ENCODE results near the gene SMARCA4. TPM values are rescaled to one million over a fixed set of nuclear protein-coding genes. Genes with fewer than 3 reads are reported as not detected.

SMARCA4 gene
- total RNA-seq, 2 experiments from 2014 or later = 107 to 114 TPM

DNA sequence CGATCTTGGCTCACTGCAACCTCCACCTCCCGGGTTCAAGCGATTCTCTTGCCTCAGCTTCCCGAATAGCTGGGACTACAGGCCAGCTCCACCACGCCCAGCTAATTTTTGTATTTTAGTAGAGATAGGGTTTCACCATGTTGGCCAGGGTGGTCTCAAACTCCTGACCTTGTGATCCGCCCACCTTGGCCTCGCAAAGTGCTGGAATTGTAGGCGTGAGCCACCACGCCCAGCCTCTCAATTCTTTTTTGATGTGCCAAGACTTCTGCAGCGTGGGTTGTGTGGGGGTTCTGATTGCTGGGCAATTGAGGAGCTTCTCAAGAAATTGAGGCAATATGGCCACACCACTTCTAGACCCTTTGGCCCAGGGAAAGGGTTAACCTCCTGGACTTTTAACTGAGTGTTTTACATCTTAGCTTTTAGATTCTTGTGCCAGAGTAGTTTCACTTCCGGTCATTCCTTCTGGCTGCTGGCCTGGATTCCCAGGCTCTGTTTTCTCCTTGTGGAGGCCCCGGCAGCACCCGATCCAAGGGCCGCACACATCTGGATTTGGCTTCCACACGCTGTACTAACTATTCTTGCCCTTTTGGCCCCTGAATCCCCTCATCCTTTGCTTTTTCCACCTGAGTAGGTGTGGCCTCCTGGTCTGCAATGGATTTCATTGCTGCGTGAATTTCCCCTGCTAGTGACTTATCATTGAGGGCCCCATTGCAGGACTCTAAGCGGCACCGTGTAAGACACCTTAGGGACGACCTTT lies 14.7 kb downstream of the SMARCA4 start:
- CTCF ChIA-PET = interaction anchor here (0.6 to 0.7 kb wide), 2 partner anchors 17 to 126 kb away, joined by 3 read pairs; no protein-coding TSS in a partner anchor
- Mint-ChIP-seq H3K4me1 (peaks cover 24% of the 10 kb centered on the region), H3K27ac (no peak overlapping the region)

DNA sequence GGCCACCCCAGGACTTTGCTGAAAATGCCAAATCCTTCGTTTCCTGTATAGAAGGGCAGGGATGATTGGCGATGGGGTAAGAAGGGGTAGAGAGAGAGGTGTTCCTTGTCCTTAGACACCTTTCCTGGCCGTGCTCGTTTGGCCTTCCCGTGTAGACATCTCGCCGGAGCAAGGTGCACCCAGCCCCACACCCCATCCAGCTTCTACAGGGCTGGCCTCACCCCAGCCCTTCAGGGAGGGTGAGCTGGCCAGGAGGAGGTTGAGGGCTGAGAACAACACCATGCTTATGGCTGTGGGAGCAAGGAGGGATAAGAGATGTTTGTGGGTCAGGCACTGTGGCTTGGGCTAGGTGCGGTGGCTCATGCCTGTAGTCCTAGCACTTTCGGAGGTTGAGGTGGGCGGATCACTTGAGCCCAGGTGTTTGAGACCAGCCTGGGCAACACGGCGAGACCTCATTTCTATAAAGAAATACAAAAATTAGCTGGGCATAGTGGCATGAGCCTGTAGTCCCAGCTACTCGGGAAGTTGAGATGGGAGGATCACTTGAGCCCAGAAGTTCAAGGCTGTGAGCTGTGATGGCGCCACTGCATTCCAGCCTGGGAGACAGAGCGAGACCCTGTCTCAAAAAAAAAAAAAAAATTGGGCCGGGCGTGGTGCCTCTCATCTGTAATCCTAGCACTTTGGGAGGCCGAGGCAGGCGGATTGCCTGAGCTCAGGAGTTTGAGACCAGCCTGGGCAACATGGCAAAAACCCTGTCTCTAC lies 15.5 kb downstream of the SMARCA4 start:
- DNase-seq = no peak
- H3K4me1 Mint-ChIP-seq = peaks cover 22% of the 10 kb centered on the region
- H3K27ac Mint-ChIP-seq = no peak overlapping the region
- no peaks in the 10 kb centered on the region for H3K9me3 Mint-ChIP-seq (ENCODE audit: low read depth)
- no peak overlapping the region for H3K4me3 Mint-ChIP-seq
- CTCF ChIA-PET = no interaction called here
- no peaks in the 10 kb centered on the region for H3K36me3 Mint-ChIP-seq
- no peak for ATAC-seq
- H3K27me3 Mint-ChIP-seq = no peaks in the 10 kb centered on the region

More for the DNA sequence above, 14.7 kb downstream of the SMARCA4 start:
- H3K36me3 Mint-ChIP-seq = no peaks in the 10 kb centered on the region
- no peaks in the 10 kb centered on the region for H3K9me3 Mint-ChIP-seq (ENCODE audit: low read depth)
- no peaks in the 10 kb centered on the region for H3K27me3 Mint-ChIP-seq
- ATAC-seq (no peak), DNase-seq (no peak)
- H3K4me3 Mint-ChIP-seq = no peak overlapping the region

DNA sequence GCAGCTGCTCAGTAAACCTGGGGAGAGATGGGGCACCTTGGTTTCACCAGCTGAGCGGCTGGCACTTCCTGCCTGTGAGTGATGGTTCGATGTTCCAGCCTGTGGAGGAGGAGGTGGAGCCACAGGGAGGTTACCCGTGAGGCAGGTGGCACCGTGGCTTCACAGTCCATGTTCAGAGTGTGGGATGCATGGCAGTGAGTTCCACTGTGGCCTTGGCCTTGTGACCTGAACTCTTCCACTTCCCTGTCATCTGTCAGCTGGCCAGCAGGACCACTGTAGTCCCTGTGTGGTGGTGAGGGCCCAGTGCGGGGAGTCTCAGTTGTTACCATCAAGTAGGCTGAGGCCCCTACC lies 16.9 kb downstream of the SMARCA4 start:
- no peaks in the 10 kb centered on the region for H3K27me3 Mint-ChIP-seq
- peaks cover 22% of the 10 kb centered on the region for H3K4me1 Mint-ChIP-seq
- DNase-seq = no peak
- no peaks in the 10 kb centered on the region for H3K36me3 Mint-ChIP-seq
- H3K27ac Mint-ChIP-seq = no peak overlapping the region
- H3K4me3 Mint-ChIP-seq = no peak overlapping the region
- H3K9me3 Mint-ChIP-seq (ENCODE audit: low read depth) = no peaks in the 10 kb centered on the region
- CTCF ChIA-PET = no interaction called here
- ATAC-seq = no peak

DNA sequence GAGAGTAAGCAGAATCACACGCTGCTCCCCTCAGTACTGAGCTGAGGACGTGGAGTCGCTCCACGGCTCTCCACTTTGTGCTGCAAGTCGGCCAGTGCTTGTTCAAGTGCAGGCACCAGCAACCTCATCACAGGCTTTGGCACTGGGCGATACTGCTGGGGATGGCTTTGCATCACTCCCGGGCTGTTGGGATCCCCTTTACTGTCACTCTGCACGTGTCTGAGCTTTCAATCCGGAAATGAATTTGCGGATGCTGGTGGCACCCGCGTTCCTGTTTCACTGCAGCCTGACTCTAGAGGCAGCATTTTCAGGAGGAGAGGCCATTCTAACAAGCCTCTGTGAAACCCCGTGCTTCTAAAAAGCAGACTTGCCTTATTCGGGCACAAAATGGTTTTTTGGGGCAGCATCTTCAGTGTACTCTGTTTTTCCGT lies 19.1 kb downstream of the SMARCA4 start:
- ATAC-seq = peak; percentile 77
- Mint-ChIP-seq H3K36me3 (no peaks in the 10 kb centered on the region), H3K27me3 (no peaks in the 10 kb centered on the region), H3K9me3 (ENCODE audit: low read depth) (no peaks in the 10 kb centered on the region), H3K27ac (no peak overlapping the region), H3K4me1 (peaks cover 16% of the 10 kb centered on the region), H3K4me3 (no peak overlapping the region)
- DNase-seq = peak; percentile 51
- CTCF ChIA-PET = interaction anchor here (0.7 to 1.5 kb wide), 3 partner anchors 16 to 38 kb away, joined by 3 to 8 read pairs (median 4); no protein-coding TSS in a partner anchor

DNA sequence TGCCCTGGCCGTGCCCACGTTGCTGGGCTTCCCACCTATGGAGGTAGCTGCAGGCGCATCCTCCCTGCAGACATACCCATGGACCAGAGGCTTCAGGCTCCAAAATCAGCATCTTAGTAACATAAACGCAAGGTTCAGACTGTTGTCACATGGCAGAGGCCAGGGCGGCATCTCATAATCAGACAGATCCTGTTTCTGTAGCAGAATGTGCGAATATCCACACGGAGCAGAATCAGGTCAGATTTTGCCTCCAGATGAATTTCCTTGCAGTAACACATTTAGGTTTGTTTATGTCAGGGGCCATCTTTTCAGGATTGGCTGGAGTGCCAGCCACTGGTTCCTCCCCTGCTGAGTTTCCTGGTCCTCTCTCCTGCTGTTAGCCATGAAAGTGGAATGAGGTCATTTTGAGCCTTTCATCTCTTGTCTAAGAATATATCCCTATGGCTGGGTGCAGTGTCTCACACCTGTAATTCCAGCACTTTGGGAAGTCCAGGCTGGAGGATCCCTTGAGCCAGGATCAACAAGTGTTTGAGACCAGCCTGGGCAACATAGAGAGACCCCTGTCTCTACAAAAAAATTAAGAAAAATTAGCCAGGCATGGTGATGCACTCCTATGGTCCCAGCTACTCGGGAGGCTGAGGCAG lies 20.5 kb downstream of the SMARCA4 start:
- CTCF ChIA-PET = interaction anchor here (1.1 kb wide), 1 partner anchor 39 kb away, joined by 4 read pairs; no protein-coding TSS in a partner anchor

DNA sequence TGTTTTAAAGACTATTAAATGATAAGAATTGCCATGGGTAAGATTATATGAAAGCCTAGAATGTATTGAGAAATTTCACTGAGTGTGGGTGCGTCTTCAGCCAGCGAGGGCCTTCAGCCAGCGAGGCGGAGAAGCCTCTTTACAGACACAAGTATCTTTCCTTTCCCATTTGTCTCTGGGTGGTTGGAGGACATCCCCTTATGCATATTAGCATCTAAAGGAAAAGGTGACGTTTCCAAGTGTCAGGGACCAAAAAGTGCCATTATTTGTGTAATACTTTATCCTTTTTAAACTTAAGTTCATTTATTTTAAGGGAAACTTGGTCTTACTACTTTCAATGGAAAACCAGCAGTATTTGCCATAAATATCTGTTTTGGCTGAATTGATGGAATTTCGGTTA lies 22.2 kb downstream of the SMARCA4 start:
- CTCF ChIA-PET = no interaction called here
- Mint-ChIP-seq H3K9me3 (ENCODE audit: low read depth) (no peaks in the 10 kb centered on the region), H3K4me1 (peaks cover 11% of the 10 kb centered on the region), H3K36me3 (peaks cover 2% of the 10 kb centered on the region), H3K27me3 (no peaks in the 10 kb centered on the region), H3K27ac (no peak overlapping the region), H3K4me3 (no peak overlapping the region)
- ATAC-seq = no peak
- no peak for DNase-seq

More for the DNA sequence above, 20.5 kb downstream of the SMARCA4 start:
- no peak for ATAC-seq
- Mint-ChIP-seq H3K4me3 (no peak overlapping the region), H3K27me3 (no peaks in the 10 kb centered on the region), H3K9me3 (ENCODE audit: low read depth) (no peaks in the 10 kb centered on the region), H3K4me1 (peaks cover 16% of the 10 kb centered on the region), H3K27ac (no peak overlapping the region), H3K36me3 (no peaks in the 10 kb centered on the region)
- DNase-seq = no peak

DNA sequence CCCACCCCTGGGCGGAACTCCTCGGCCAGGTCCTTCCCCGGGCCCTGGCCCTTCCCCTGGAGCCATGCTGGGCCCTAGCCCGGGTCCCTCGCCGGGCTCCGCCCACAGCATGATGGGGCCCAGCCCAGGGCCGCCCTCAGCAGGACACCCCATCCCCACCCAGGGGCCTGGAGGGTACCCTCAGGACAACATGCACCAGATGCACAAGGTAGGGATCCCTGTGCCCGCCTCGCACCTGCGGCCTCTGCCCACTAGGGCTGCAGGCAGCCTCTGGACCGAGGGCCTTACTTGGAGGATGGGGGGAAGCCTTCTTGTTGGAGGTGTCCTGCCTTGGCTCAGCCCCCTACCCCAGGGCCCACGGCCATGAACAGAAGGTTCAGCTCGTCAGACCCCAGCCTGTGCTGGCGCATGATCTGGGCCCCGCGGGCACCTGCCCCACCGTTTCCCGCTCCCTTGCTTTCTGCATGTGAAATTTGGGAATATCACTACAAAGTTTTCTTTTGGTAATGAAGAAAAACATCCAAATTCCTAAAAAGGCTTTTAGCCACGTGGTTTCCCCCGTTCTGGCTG lies 23.4 kb downstream of the SMARCA4 start:
- ATAC-seq (no peak), DNase-seq (no peak)
- no peaks in the 10 kb centered on the region for H3K9me3 Mint-ChIP-seq (ENCODE audit: low read depth)
- peaks cover 6% of the 10 kb centered on the region for H3K36me3 Mint-ChIP-seq
- no peaks in the 10 kb centered on the region for H3K27me3 Mint-ChIP-seq
- no peak overlapping the region for H3K27ac Mint-ChIP-seq
- no peak overlapping the region for H3K4me3 Mint-ChIP-seq
- H3K4me1 Mint-ChIP-seq = peaks cover 7% of the 10 kb centered on the region
- CTCF ChIA-PET = interaction anchor here (0.8 kb wide), 1 partner anchor 51 kb away, joined by 3 read pairs; no protein-coding TSS in a partner anchor

DNA sequence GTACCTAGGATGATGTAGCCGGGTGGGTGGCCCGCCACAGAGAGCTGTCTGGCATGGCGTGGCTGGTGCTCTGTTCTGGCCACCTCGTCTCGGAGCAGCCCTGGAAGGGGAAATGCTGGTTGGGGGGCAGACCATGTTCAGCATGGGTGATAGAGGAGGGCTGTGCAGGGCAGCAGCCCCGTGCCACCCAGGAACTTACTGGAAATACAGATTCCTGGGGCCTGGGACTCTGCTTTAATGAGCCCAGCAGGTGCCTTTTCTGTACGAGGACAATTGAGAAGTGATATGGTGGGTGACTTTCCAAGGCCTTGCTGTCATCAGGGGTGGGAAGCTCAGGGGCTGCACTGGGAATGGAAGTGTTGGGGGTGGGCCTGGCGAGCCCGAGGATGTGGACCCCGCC lies 24.7 kb downstream of the SMARCA4 start:
- H3K36me3 Mint-ChIP-seq = peaks cover 6% of the 10 kb centered on the region
- no peak overlapping the region for H3K4me3 Mint-ChIP-seq
- DNase-seq = no peak
- H3K27me3 Mint-ChIP-seq = no peaks in the 10 kb centered on the region
- H3K27ac Mint-ChIP-seq = no peak overlapping the region
- no peaks in the 10 kb centered on the region for H3K9me3 Mint-ChIP-seq (ENCODE audit: low read depth)
- ATAC-seq = no peak
- no peaks in the 10 kb centered on the region for H3K4me1 Mint-ChIP-seq
- CTCF ChIA-PET = no interaction called here

DNA sequence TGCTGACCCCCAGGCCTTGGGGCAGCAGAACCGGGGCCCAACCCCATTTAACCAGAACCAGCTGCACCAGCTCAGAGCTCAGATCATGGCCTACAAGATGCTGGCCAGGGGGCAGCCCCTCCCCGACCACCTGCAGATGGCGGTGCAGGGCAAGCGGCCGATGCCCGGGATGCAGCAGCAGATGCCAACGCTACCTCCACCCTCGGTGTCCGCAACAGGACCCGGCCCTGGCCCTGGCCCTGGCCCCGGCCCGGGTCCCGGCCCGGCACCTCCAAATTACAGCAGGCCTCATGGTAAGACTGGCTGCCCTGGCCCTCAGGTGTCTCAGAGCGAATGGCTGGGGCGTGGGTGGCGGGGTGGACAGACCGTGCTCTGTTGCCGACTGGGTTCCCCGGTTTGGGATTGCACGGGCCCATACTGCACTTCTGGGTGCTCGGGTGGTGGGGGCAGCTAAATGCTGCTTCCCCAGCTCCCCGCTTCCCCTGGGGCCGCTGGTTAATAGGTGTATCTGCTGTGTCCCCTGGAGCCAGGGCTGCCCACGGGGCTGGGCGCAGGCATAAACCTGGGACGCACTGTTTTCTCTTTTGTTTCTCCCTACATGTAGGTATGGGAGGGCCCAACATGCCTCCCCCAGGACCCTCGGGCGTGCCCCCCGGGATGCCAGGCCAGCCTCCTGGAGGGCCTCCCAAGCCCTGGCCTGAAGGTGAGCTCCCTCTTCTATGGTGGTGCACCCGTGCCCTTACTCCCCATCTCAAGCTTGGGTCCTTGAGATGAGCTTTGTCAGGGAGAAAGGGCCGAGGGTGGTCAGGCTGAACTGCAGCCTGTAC lies 25.7 kb downstream of the SMARCA4 start:
- Mint-ChIP-seq H3K27ac (no peak overlapping the region), H3K4me3 (no peak overlapping the region), H3K36me3 (peaks cover 9% of the 10 kb centered on the region), H3K4me1 (peaks cover 3% of the 10 kb centered on the region), H3K27me3 (no peaks in the 10 kb centered on the region), H3K9me3 (ENCODE audit: low read depth) (no peaks in the 10 kb centered on the region)
- CTCF ChIA-PET = interaction anchor here (0.6 kb wide), 1 partner anchor 81 kb away, joined by 3 read pairs; no protein-coding TSS in a partner anchor
- ATAC-seq (no peak), DNase-seq (no peak)

DNA sequence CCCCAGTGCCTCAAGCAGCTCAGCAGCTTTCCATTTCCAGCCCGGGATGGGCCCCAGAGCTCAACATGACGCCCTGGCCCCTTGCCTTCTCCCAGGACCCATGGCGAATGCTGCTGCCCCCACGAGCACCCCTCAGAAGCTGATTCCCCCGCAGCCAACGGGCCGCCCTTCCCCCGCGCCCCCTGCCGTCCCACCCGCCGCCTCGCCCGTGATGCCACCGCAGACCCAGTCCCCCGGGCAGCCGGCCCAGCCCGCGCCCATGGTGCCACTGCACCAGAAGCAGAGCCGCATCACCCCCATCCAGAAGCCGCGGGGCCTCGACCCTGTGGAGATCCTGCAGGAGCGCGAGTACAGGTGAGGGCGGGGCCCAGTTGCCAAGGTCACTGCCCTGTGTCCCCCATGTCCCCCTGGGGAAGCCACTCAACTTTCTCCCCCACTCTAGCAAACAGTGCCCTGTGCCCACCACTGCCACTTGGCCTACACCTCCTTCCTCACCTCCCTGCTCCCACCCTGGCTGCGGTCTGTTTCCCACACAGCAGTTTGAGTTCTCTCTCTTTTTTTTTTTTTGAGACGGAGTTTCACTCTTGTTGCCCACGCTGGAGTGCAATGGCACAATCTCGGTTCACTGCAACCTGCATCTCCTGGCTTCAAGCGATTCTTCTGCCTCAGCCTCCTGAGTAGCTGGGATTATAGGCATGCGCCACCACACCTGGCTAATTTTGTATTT lies 26.9 kb downstream of the SMARCA4 start:
- Mint-ChIP-seq H3K9me3 (ENCODE audit: low read depth) (no peaks in the 10 kb centered on the region), H3K36me3 (peaks cover 11% of the 10 kb centered on the region), H3K4me3 (no peak overlapping the region), H3K27me3 (no peaks in the 10 kb centered on the region), H3K27ac (no peak overlapping the region), H3K4me1 (peaks cover 4% of the 10 kb centered on the region)
- CTCF ChIA-PET = no interaction called here
- ATAC-seq = no peak
- no peak for DNase-seq

DNA sequence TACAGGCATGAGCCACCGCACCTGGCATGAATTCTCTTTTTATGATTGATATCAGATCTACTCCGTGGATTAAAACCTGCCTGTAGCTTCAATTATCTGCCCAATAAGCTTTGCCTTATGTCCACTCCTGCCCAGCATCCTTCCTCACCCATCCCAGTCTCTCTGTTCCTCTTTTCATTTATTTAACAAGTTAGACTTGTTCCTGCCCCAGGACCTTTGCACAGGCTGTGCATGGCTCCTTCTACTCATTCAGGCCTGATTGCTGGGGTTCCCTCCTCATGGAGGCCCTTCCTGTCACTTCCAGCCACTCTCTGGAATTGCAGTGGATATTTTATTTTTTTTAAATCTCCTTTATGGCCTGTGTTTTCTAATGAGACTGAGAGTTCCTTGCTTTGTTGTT lies 27.6 kb downstream of the SMARCA4 start:
- H3K36me3 Mint-ChIP-seq = peaks cover 14% of the 10 kb centered on the region
- CTCF ChIA-PET = no interaction called here
- no peaks in the 10 kb centered on the region for H3K9me3 Mint-ChIP-seq (ENCODE audit: low read depth)
- ATAC-seq = no peak
- no peaks in the 10 kb centered on the region for H3K27me3 Mint-ChIP-seq
- no peak overlapping the region for H3K4me3 Mint-ChIP-seq
- H3K27ac Mint-ChIP-seq = no peak overlapping the region
- DNase-seq = no peak
- peaks cover 4% of the 10 kb centered on the region for H3K4me1 Mint-ChIP-seq

DNA sequence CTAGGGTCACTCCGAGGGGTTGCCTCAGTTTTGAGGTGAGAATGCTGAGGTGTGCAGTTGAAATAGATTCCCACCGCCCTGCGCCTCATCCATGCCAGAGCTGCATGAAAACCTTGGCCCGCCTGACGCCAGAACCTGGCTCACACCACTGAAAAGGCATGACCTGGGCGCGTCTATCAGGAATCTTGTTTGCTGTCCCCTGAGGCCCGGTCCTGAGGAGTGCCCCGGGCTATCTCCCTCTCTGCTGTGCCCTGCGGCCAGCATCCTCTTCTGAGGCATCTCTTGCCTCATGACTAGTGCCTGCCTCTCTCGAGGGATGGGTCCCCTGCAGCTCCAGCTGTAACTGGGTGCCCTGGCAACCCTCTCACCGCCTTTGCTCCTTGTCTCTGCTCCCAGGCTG lies 28.1 kb downstream of the SMARCA4 start:
- ATAC-seq = no peak
- no peaks in the 10 kb centered on the region for H3K27me3 Mint-ChIP-seq
- CTCF ChIA-PET = no interaction called here
- DNase-seq = no peak
- peaks cover 4% of the 10 kb centered on the region for H3K4me1 Mint-ChIP-seq
- H3K36me3 Mint-ChIP-seq = peaks cover 14% of the 10 kb centered on the region
- H3K9me3 Mint-ChIP-seq (ENCODE audit: low read depth) = no peaks in the 10 kb centered on the region
- H3K4me3 Mint-ChIP-seq = no peak overlapping the region
- no peak overlapping the region for H3K27ac Mint-ChIP-seq

All from activated CD8-positive, alpha-beta memory T cell treated with anti-CD3 and anti-CD28 coated beads, Interleukin-2, amount 10 ng/mL, durations not matched to agents 7 days and 5 days (primary cell).